K562 (cell line): Measurements from ENCODE around the gene RNF141. TPM values are rescaled to one million over a fixed set of nuclear protein-coding genes. Genes with fewer than 3 reads are reported as not detected.

Experiments used
- BMI1 ChIP-seq: fragments of 150-350 bp; IDR thresholded peaks from 2 replicates; pipeline ENCODE4 v1.6.1; 2014; ENCODE audit warnings: low read length
- ZBTB17 ChIP-seq: fragments of 450-650 bp; formaldehyde crosslinking; IDR thresholded peaks from 2 replicates; pipeline ENCODE4 v1.4.0; 2020; ENCODE audit warnings: mild to moderate bottlenecking
- polyA plus RNA-seq, 8 experiments: library from polyadenylated mRNA; depleted of rRNA in 4 of 8; stranded (reverse) in 5 of 8; unstranded in 3 of 8; fragments of >200 nt; fragmentation: Nextera tagmentation in 2 of 8; fragmentation: Illumina TruSeq in 1 of 8; extraction: Ambion mirVana in 2 of 8; extraction: Trizol in 1 of 8; gene quantifications; 2 replicates each; pipeline versions ENCODE4 v1.2.1 to v1.2.3, GENCODE V29; 2011 to 2014; ENCODE audit warnings: inconsistent platforms in 1 of 8, missing spikeins in 1 of 8
- total RNA-seq, 7 experiments: library from RNA; depleted of rRNA in 6 of 7; stranded (reverse); fragments of >200 nt in 6 of 7; fragmentation: Illumina TruSeq in 2 of 7; extraction: Trizol in 2 of 7; gene quantifications; 2 replicates each; pipeline versions ENCODE4 v1.2.1 to v1.2.3, GENCODE V29; 2011 to 2021; ENCODE audit warnings: low replicate concordance in 1 of 7
- TF ChIP-seq, protein P1 (sequence below): fragments of 150-350 bp; conservative IDR thresholded peaks from 2 replicates; pipeline ENCODE4 v1.6.1; 2014; ENCODE audit warnings: low read length
- TF ChIP-seq, protein P2 (sequence below): fragments of 450-650 bp; IDR thresholded peaks from 2 replicates; pipeline ENCODE4 v1.6.1; 2016; ENCODE audit warnings: mild to moderate bottlenecking
- TF ChIP-seq, protein P3 (sequence below): IDR thresholded peaks from 2 replicates; pipeline ENCODE4 v1.6.1; 2012; ENCODE audit warnings: low read depth, low read length, improper control_type of control experiment, borderline replicate concordance

RNF141 gene
- total and polyA plus RNA-seq, 9 of the 15 experiments (the other 6 are each of a cell fraction or from before 2014, with no cell fraction given) = 9.7 to 51.9 (median 18.9) TPM

DNA sequence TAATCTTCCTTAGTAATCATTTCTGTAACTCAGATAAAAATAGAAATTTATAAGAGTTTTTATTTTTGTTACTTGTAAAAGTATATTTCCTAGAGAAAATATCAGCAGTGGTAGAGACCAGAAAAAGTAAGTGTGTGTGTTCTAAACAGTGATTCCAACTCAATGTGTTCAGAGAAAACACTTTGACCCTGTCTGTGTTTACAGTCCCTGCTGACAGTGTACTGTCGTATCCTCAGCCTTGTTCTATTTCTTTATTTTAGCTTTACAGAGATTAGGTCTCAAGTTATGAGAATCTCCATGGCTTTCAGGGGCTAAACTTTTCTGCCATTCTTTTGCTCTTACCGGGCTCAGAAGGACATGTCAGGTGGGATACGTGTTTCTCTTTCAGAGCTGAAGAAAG is 17.3 kb upstream of the RNF141 start (continued):
- TF ChIP-seq, protein P1, sequence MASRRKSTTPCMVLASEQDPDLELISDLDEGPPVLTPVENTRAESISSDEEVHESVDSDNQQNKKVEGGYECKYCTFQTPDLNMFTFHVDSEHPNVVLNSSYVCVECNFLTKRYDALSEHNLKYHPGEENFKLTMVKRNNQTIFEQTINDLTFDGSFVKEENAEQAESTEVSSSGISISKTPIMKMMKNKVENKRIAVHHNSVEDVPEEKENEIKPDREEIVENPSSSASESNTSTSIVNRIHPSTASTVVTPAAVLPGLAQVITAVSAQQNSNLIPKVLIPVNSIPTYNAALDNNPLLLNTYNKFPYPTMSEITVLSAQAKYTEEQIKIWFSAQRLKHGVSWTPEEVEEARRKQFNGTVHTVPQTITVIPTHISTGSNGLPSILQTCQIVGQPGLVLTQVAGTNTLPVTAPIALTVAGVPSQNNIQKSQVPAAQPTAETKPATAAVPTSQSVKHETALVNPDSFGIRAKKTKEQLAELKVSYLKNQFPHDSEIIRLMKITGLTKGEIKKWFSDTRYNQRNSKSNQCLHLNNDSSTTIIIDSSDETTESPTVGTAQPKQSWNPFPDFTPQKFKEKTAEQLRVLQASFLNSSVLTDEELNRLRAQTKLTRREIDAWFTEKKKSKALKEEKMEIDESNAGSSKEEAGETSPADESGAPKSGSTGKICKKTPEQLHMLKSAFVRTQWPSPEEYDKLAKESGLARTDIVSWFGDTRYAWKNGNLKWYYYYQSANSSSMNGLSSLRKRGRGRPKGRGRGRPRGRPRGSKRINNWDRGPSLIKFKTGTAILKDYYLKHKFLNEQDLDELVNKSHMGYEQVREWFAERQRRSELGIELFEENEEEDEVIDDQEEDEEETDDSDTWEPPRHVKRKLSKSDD = no peak
- TF ChIP-seq ZBTB17 = no peak
- TF ChIP-seq, protein P2, sequence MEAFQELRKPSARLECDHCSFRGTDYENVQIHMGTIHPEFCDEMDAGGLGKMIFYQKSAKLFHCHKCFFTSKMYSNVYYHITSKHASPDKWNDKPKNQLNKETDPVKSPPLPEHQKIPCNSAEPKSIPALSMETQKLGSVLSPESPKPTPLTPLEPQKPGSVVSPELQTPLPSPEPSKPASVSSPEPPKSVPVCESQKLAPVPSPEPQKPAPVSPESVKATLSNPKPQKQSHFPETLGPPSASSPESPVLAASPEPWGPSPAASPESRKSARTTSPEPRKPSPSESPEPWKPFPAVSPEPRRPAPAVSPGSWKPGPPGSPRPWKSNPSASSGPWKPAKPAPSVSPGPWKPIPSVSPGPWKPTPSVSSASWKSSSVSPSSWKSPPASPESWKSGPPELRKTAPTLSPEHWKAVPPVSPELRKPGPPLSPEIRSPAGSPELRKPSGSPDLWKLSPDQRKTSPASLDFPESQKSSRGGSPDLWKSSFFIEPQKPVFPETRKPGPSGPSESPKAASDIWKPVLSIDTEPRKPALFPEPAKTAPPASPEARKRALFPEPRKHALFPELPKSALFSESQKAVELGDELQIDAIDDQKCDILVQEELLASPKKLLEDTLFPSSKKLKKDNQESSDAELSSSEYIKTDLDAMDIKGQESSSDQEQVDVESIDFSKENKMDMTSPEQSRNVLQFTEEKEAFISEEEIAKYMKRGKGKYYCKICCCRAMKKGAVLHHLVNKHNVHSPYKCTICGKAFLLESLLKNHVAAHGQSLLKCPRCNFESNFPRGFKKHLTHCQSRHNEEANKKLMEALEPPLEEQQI = no peak
- TF ChIP-seq, protein P3, sequence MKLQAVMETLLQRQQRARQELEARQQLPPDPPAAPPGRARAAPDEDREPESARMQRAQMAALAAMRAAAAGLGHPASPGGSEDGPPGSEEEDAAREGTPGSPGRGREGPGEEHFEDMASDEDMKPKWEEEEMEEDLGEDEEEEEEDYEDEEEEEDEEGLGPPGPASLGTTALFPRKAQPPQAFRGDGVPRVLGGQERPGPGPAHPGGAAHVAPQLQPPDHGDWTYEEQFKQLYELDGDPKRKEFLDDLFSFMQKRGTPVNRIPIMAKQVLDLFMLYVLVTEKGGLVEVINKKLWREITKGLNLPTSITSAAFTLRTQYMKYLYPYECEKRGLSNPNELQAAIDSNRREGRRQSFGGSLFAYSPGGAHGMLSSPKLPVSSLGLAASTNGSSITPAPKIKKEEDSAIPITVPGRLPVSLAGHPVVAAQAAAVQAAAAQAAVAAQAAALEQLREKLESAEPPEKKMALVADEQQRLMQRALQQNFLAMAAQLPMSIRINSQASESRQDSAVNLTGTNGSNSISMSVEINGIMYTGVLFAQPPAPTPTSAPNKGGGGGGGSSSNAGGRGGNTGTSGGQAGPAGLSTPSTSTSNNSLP = no peak
- TF ChIP-seq BMI1 = no peak
